Activated CD8-positive, alpha-beta memory T cell treated with anti-CD3 and anti-CD28 coated beads for 36 hours (primary cell): ENCODE results near the gene CCBE1. TPM values are rescaled to one million over a fixed set of nuclear protein-coding genes. Genes with fewer than 3 reads are reported as not detected.
"Not testable (repeated sequence)": the region's sequence is repeated elsewhere in the genome, so short reads cannot be mapped to it uniquely, and the experiment has no call there.

Source experiments
- CTCF ChIA-PET: fragments of 350-600 bp; sonication (Branson Sonifier 250); formaldehyde crosslinking; loops from one replicate; lab custom pipeline; 2021; ENCODE audit warnings: antibody characterized with exemption; lab: Charles Lee
- POLR2A ChIA-PET: fragments of 350-600 bp; sonication (Branson Sonifier 250); formaldehyde crosslinking; loops from one replicate; lab custom pipeline; 2021; ENCODE audit warnings: antibody characterized with exemption; lab: Charles Lee
- total RNA-seq, 2 experiments: library from RNA; stranded (reverse); gene quantifications; one replicate each; pipeline ENCODE4 v1.2.3, GENCODE V29; 2021

CCBE1 gene
- total RNA-seq, 2 experiments from 2014 or later, result not detected

- ChIA-PET POLR2A (no interaction called here), CTCF (no interaction called here)
Measured at GRCh38 chr18:59661891-59662701, 35.1 kb downstream of the CCBE1 start.

- POLR2A ChIA-PET, result no interaction called here
- CTCF ChIA-PET, result no interaction called here
Measured at GRCh38 chr18:59660786-59661743, 36.2 kb downstream of the CCBE1 start.

GRCh38 chr18:59660366-59660765 is 36.9 kb downstream of the CCBE1 start:
- ChIA-PET POLR2A (no interaction called here), CTCF (no interaction called here)

GRCh38 chr18:59659508-59660170 is 37.6 kb downstream of the CCBE1 start:
- POLR2A ChIA-PET, result no interaction called here
- CTCF ChIA-PET, result no interaction called here

GRCh38 chr18:59658941-59659340 is 38.3 kb downstream of the CCBE1 start:
- POLR2A ChIA-PET, result no interaction called here
- CTCF ChIA-PET, result no interaction called here

- POLR2A ChIA-PET, result no interaction called here
- CTCF ChIA-PET, result no interaction called here
Measured at GRCh38 chr18:59657012-59657411, 40.2 kb downstream of the CCBE1 start.

- CTCF ChIA-PET, result no interaction called here
- POLR2A ChIA-PET, result no interaction called here
Measured at GRCh38 chr18:59656373-59656887, 40.8 kb downstream of the CCBE1 start.

GRCh38 chr18:59655676-59656075 is 41.5 kb downstream of the CCBE1 start:
- ChIA-PET POLR2A (no interaction called here), CTCF (no interaction called here)

GRCh38 chr18:59651071-59651470 is 46.2 kb downstream of the CCBE1 start:
- POLR2A ChIA-PET, result no interaction called here
- CTCF ChIA-PET, result no interaction called here

GRCh38 chr18:59650266-59650820 is 46.9 kb downstream of the CCBE1 start:
- POLR2A ChIA-PET, result no interaction called here
- CTCF ChIA-PET, result no interaction called here

- ChIA-PET POLR2A (no interaction called here), CTCF (no interaction called here)
Measured at GRCh38 chr18:59649591-59649990, 47.6 kb downstream of the CCBE1 start.

GRCh38 chr18:59648469-59648868 is 48.8 kb downstream of the CCBE1 start:
- CTCF ChIA-PET, POLR2A ChIA-PET: not testable (repeated sequence)

GRCh38 chr18:59646963-59647307 is 50.3 kb downstream of the CCBE1 start:
- POLR2A ChIA-PET, result no interaction called here
- CTCF ChIA-PET, result no interaction called here

GRCh38 chr18:59646228-59646962 is 50.8 kb downstream of the CCBE1 start:
- POLR2A ChIA-PET, result no interaction called here

GRCh38 chr18:59643740-59644139 is 53.5 kb downstream of the CCBE1 start:
- ChIA-PET POLR2A (no interaction called here), CTCF (no interaction called here)

More at GRCh38 chr18:59646228-59646962, 50.8 kb downstream of the CCBE1 start:
- CTCF ChIA-PET, result no interaction called here

- CTCF ChIA-PET, result no interaction called here
- POLR2A ChIA-PET, result no interaction called here
Measured at GRCh38 chr18:59640721-59641120, 56.5 kb downstream of the CCBE1 start.

GRCh38 chr18:59639821-59640220 is 57.4 kb downstream of the CCBE1 start:
- CTCF ChIA-PET, result no interaction called here

GRCh38 chr18:59639136-59639535 is 58.1 kb downstream of the CCBE1 start:
- CTCF ChIA-PET, result no interaction called here
- POLR2A ChIA-PET, result no interaction called here

More at GRCh38 chr18:59639821-59640220, 57.4 kb downstream of the CCBE1 start:
- POLR2A ChIA-PET, result no interaction called here

- ChIA-PET CTCF (no interaction called here), POLR2A (no interaction called here)
Measured at GRCh38 chr18:59633961-59634485, 63.2 kb downstream of the CCBE1 start.
